HCT116 (cell line): ENCODE measurements around the gene NDUFV3. TPM values are rescaled to one million over a fixed set of nuclear protein-coding genes. Genes with fewer than 3 reads are reported as not detected.
"Not testable (repeated sequence)": the region's sequence is repeated elsewhere in the genome, so short reads cannot be mapped to it uniquely, and the experiment has no call there.

Source experiments
- ATAC-seq: fragments of 200-7000 bp; cut with Tn5 transposase; 2 replicates; pipeline ENCODE4 v1.9.1; 2020; ENCODE audit warnings: mild to moderate bottlenecking, moderate library complexity
- BruUV-seq: library from RNA; stranded (reverse); fragments of 400-500 nt; replicated peaks from 2 replicates; lab custom pipeline; 2021; lab: Mats Ljungman, UMichigan
- CTCF ChIA-PET: fragments of 300-600 bp; sonication (Branson Sonifier 250); formaldehyde crosslinking; loops from one replicate; lab custom pipeline; 2021; ENCODE audit warnings: antibody characterized with exemption; lab: Charles Lee
- POLR2A ChIA-PET: fragments of 300-600, 350-600 bp; sonication (Branson Sonifier 250); formaldehyde crosslinking; loops from one replicate; lab custom pipeline; 2021; ENCODE audit warnings: antibody characterized with exemption; lab: Charles Lee
- RAD21 ChIA-PET, 2 experiments: fragments of 300-600 bp; sonication (Branson Sonifier 250); formaldehyde crosslinking; loops; one replicate each; lab custom pipeline; 2023; ENCODE audit warnings: low total read pairs in 2 of 2; ENCODE audit not compliant: uncharacterized antibody in 2 of 2, unreplicated experiment in 2 of 2, low non-redundant PET in 1 of 2; lab: Charles Lee
- DNase-seq: peaks from one replicate; pipeline ENCODE4 v3.0.0-alpha.2; 2010; ENCODE audit warnings: low read depth, low spot score
- H2AFZ ChIP-seq: fragments of 200-600 bp; shearing (Covaris generic), sonication (generic); 2 replicates; pipeline ENCODE4 v1.6.1; 2017; ENCODE audit warnings: low read depth, mixed run types, mixed read lengths, antibody characterized with exemption, low read length; ENCODE audit not compliant: poor library complexity, severe bottlenecking
- H3K27ac ChIP-seq: 2 replicates; pipeline ENCODE4 v1.5.1; 2012; ENCODE audit warnings: low read depth, low read length
- H3K27me3 ChIP-seq: fragments of 200-600 bp; sonication (generic); 2 replicates; pipeline ENCODE4 v1.6.1; 2016; ENCODE audit warnings: mixed run types, low read length, mixed read lengths; ENCODE audit not compliant: insufficient read depth
- H3K36me3 ChIP-seq, 2 experiments: fragments of 200-500 bp in 1 of 2; fragments of 200-600 bp in 1 of 2; sonication (Bioruptor generic) in 1 of 2; sonication (generic) in 1 of 2; 2 replicates each; pipeline versions ENCODE4 v1.5.1 to v1.6.1; 2014 to 2016; ENCODE audit warnings: low read length in 2 of 2, inconsistent platforms in 1 of 2, mixed read lengths in 1 of 2, mixed run types in 1 of 2; ENCODE audit not compliant: insufficient read depth in 2 of 2, control insufficient read depth in 1 of 2
- H3K4me1 ChIP-seq, 2 experiments: fragments of 200-600 bp in 1 of 2; sonication (generic) in 1 of 2; 2 replicates each; pipeline versions ENCODE4 v1.5.1 to v1.6.1; 2012 to 2017; ENCODE audit warnings: low read length in 2 of 2, inconsistent platforms in 1 of 2, mild to moderate bottlenecking in 1 of 2, mixed read lengths in 1 of 2, mixed run types in 1 of 2, moderate library complexity in 1 of 2; ENCODE audit not compliant: insufficient read depth in 2 of 2, control insufficient read depth in 1 of 2
- H3K4me2 ChIP-seq: fragments of 200-600 bp; sonication (generic); 2 replicates; pipeline ENCODE4 v1.6.1; 2017; ENCODE audit warnings: mixed run types, low read length, mixed read lengths
- H3K4me3 ChIP-seq, 2 experiments: fragments of 200-600 bp in 1 of 2; sonication (generic) in 1 of 2; replicated peaks in 1 of 2; 2 replicates each; pipeline ENCODE4 v1.5.1; 2011 to 2016; ENCODE audit warnings: low read length in 2 of 2, control low read depth in 1 of 2, low read depth in 1 of 2, mild to moderate bottlenecking in 1 of 2, mixed read lengths in 1 of 2, mixed run types in 1 of 2
- H3K79me2 ChIP-seq: fragments of 200-600 bp; sonication (generic); 2 replicates; pipeline ENCODE4 v1.6.1; 2017; ENCODE audit warnings: mild to moderate bottlenecking, mixed run types, low read length, moderate library complexity, mixed read lengths; ENCODE audit not compliant: insufficient read depth
- H3K9ac ChIP-seq: fragments of 200-600 bp; sonication (generic); 2 replicates; pipeline ENCODE4 v1.6.1; 2016; ENCODE audit warnings: low read length, mixed read lengths
- H3K9me2 ChIP-seq: fragments of 200-600 bp; sonication (generic), shearing (Covaris generic); 2 replicates; pipeline ENCODE4 v1.6.1; 2017; ENCODE audit warnings: mixed run types, mild to moderate bottlenecking, moderate library complexity; ENCODE audit not compliant: insufficient read depth
- H3K9me3 ChIP-seq, 2 experiments: fragments of 200-500 bp in 1 of 2; fragments of 200-600 bp in 1 of 2; sonication (Bioruptor generic) in 1 of 2; sonication (generic) in 1 of 2; 2 replicates each; pipeline ENCODE4 v1.6.1; 2014 to 2017; ENCODE audit warnings: low read length in 2 of 2, mixed read lengths in 2 of 2, inconsistent platforms in 1 of 2, low read depth in 1 of 2, mild to moderate bottlenecking in 1 of 2, mixed run types in 1 of 2, moderate library complexity in 1 of 2; ENCODE audit not compliant: control insufficient read depth in 1 of 2, insufficient read depth in 1 of 2
- H4K20me1 ChIP-seq: fragments of 200-600 bp; sonication (generic), shearing (Covaris generic); 2 replicates; pipeline ENCODE4 v1.6.1; 2017; ENCODE audit warnings: mixed run types, mild to moderate bottlenecking, moderate library complexity; ENCODE audit not compliant: insufficient read depth
- ATF3 ChIP-seq: IDR thresholded peaks from 2 replicates; pipeline ENCODE4 v1.6.1; 2012
- CEBPB ChIP-seq: IDR thresholded peaks from 2 replicates; pipeline ENCODE4 v1.6.1; 2012; ENCODE audit warnings: low read depth
- CTCF ChIP-seq, 3 experiments: fragments of 200-600 bp in 1 of 3; sonication (generic) in 1 of 3; IDR thresholded peaks in 2 of 3; conservative IDR thresholded peaks in 1 of 3; 2 replicates each; pipeline ENCODE4 v1.5.1; 2012 to 2017; ENCODE audit warnings: low read depth in 2 of 3, low read length in 2 of 3, antibody characterized with exemption in 1 of 3, borderline replicate concordance in 1 of 3, control low read depth in 1 of 3, mild to moderate bottlenecking in 1 of 3, mixed read lengths in 1 of 3, mixed run types in 1 of 3, moderate library complexity in 1 of 3; ENCODE audit not compliant: insufficient read depth in 1 of 3
- EZH2 ChIP-seq: fragments of 200-600 bp; sonication (generic); IDR thresholded peaks from 2 replicates; pipeline ENCODE4 v1.6.1; 2017; ENCODE audit warnings: antibody characterized with exemption, mixed run types
- MAX ChIP-seq: IDR thresholded peaks from 2 replicates; pipeline ENCODE4 v1.6.1; 2012
- POLR2A ChIP-seq: IDR thresholded peaks from 2 replicates; pipeline ENCODE4 v1.7.0; 2011; ENCODE audit warnings: borderline replicate concordance; ENCODE audit not compliant: insufficient read depth, insufficient read length; ENCODE audit errors: extremely low read depth
- TCF7L2 ChIP-seq: IDR thresholded peaks from 2 replicates; pipeline ENCODE4 v1.7.0; 2011; ENCODE audit warnings: borderline replicate concordance, inconsistent platforms; ENCODE audit not compliant: insufficient read depth, insufficient read length; ENCODE audit errors: extremely low read depth
- YY1 ChIP-seq: IDR thresholded peaks from 2 replicates; pipeline ENCODE4 v1.6.1; 2011; ENCODE audit warnings: low read length, low read depth, moderate library complexity, mild to moderate bottlenecking; ENCODE audit not compliant: insufficient replicate concordance; ENCODE audit errors: extremely low read depth
- ZBTB33 ChIP-seq: IDR thresholded peaks from 2 replicates; pipeline ENCODE4 v1.6.1; 2011; ENCODE audit warnings: mild to moderate bottlenecking, low read length, moderate library complexity; ENCODE audit not compliant: insufficient replicate concordance; ENCODE audit errors: extremely low read depth
- ZFX ChIP-seq: fragments of 450-650 bp; IDR thresholded peaks from 2 replicates; pipeline ENCODE4 v1.6.1; 2017
- intact Hi-C: fragments of 100-400 bp; cut with micrococcal nuclease; formaldehyde crosslinking; loops from 2 replicates; pipeline ENCODE4 v1.10.0; 2022
- total RNA-seq: library from RNA; stranded (reverse); gene quantifications from one replicate; pipeline ENCODE4 v1.2.1, GENCODE V29; 2021; ENCODE audit not compliant: unreplicated experiment

Gene NDUFV3
- total RNA-seq, 1 experiment from 2014 or later, result 35.2 TPM

- ChIA-PET RAD21 (no interaction called here), POLR2A (no interaction called here)
- H3K27ac ChIP-seq, result no peak overlapping the region
- TF ChIP-seq EZH2 (no peak), CTCF (IDR thresholded peaks at IDR 0.05 in 2 of 3, conservative IDR thresholded peaks at IDR 0.05 in 1 of 3; ENCODE audit: borderline replicate concordance in 1 of 3, insufficient read depth in 1 of 3, low read depth in 2 of 3, low read length in 2 of 3) (no peak), MAX (no peak), CEBPB (no peak), TCF7L2 (no peak), YY1 (no peak), ZBTB33 (no peak), ZFX (no peak), ATF3 (no peak), POLR2A (no peak)
- TF ChIP-seq, all 23 proteins: peak for 0
- intact Hi-C loops, result no loop called here
- Histone ChIP-seq H3K9me3 (no peaks in the 10 kb centered on the region), H3K4me2 (no peak overlapping the region), H4K20me1 (no peaks in the 10 kb centered on the region), H3K27me3 (no peaks in the 10 kb centered on the region), H3K36me3 (no peaks in the 10 kb centered on the region), H3K9me2 (no peaks in the 10 kb centered on the region), H2AFZ (no peak overlapping the region), H3K4me3 (no peak overlapping the region), H3K4me1 (no peaks in the 10 kb centered on the region), H3K9ac (no peak overlapping the region), H3K79me2 (no peaks in the 10 kb centered on the region)
- BruUV-seq, result no TSS peak
- CTCF ChIA-PET, result no interaction called here
- DNase-seq (no peak), ATAC-seq (no peak)
These were observed 38.6 kb downstream of the NDUFV3 start for GRCh38 chr21:42931560-42932235.

- intact Hi-C loops, CTCF ChIA-PET, H3K27ac ChIP-seq, H3K27me3 ChIP-seq, H3K9me2 ChIP-seq, POLR2A ChIA-PET, H3K9me3 ChIP-seq, H3K79me2 ChIP-seq, RAD21 ChIA-PET, BruUV-seq, H3K4me3 ChIP-seq, H3K4me1 ChIP-seq, ATAC-seq, H4K20me1 ChIP-seq, H2AFZ ChIP-seq, DNase-seq, H3K4me2 ChIP-seq, H3K9ac ChIP-seq, H3K36me3 ChIP-seq: not testable (repeated sequence)
These were observed 39.4 kb downstream of the NDUFV3 start for GRCh38 chr21:42932378-42933136.
